Measurements from ENCODE around the gene DST.

The DST gene

DNA sequence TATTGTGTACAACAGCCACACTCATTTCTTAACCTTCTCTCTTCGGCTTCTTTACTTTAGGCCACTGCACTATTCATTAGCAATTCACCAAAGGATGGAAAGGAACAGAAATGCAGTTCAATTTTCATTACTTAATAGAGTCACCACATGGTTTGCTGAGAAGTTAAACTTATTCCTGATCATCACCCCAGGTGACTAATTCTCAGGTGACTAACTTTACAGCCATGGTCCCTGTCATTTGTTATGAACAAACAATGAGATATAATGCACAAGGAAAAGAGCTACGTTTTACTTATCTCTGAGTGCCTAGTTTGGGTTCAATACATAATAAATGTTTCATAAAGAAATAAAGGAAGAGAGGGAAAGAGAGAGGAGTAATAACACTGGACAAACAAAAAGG, 45.8 kb upstream of the DST start:
- TF ChIP-seq EZH2 (IDR thresholded peaks at IDR 0.05; ENCODE audit: borderline replicate concordance, low read length): no peak
- TF ChIP-seq, protein P1, sequence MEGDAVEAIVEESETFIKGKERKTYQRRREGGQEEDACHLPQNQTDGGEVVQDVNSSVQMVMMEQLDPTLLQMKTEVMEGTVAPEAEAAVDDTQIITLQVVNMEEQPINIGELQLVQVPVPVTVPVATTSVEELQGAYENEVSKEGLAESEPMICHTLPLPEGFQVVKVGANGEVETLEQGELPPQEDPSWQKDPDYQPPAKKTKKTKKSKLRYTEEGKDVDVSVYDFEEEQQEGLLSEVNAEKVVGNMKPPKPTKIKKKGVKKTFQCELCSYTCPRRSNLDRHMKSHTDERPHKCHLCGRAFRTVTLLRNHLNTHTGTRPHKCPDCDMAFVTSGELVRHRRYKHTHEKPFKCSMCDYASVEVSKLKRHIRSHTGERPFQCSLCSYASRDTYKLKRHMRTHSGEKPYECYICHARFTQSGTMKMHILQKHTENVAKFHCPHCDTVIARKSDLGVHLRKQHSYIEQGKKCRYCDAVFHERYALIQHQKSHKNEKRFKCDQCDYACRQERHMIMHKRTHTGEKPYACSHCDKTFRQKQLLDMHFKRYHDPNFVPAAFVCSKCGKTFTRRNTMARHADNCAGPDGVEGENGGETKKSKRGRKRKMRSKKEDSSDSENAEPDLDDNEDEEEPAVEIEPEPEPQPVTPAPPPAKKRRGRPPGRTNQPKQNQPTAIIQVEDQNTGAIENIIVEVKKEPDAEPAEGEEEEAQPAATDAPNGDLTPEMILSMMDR (IDR thresholded peaks at IDR 0.05; ENCODE audit: low read length): no peak
- H3K4me1 ChIP-seq (ENCODE audit: insufficient read depth, low read length, severe bottlenecking): no peaks in the 10 kb centered on the region
- H3K36me3 ChIP-seq (ENCODE audit: insufficient read depth, low read length): no peaks in the 10 kb centered on the region
- H3K9ac ChIP-seq (ENCODE audit: low read length): no peak overlapping the region
- H3K9me3 ChIP-seq (ENCODE audit: low read length): no peaks in the 10 kb centered on the region
- no peaks in the 10 kb centered on the region for H4K20me1 ChIP-seq (ENCODE audit: insufficient read depth, low read length)
- H3K4me2 ChIP-seq (ENCODE audit: low read length): no peak overlapping the region
- H3K4me3 ChIP-seq (ENCODE audit: low read depth, low read length, poor library complexity, severe bottlenecking): no peak overlapping the region
- H3K79me2 ChIP-seq (ENCODE audit: insufficient read depth, low read length): no peaks in the 10 kb centered on the region
- no peak overlapping the region for H2AFZ ChIP-seq (ENCODE audit: low read length)
- no peak overlapping the region for H3K27ac ChIP-seq (ENCODE audit: low read depth, low read length, poor library complexity, severe bottlenecking)
- no peaks in the 10 kb centered on the region for H3K9me2 ChIP-seq (ENCODE audit: low read depth, low read length)
- H3F3A ChIP-seq (ENCODE audit: insufficient read depth, low read length): no peaks in the 10 kb centered on the region
- H3K27me3 ChIP-seq (ENCODE audit: insufficient read depth, low read length): no peaks in the 10 kb centered on the region

DNA sequence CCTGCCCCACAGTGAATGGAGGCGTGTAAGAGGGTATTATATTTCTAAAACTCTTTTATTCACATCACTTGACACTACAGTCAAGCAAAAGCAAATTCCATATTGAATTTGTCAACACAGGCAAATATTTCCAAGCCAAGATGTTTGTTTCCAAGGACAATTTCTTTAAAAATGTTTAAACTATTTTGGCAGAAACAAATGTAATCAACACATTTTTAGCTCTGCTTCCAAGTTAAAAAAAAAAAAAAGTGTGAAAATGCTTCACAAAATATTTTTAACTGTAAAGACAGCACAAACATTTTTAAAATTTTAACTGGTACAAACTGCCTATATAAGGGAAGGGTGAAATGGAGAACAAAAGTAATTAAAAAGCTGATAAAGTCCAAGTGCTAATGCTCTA, 44.9 kb upstream of the DST start:
- Histone ChIP-seq H2AFZ (ENCODE audit: low read length) (no peak overlapping the region), H3K36me3 (ENCODE audit: insufficient read depth, low read length) (no peaks in the 10 kb centered on the region), H3K4me3 (ENCODE audit: low read depth, low read length, poor library complexity, severe bottlenecking) (no peak overlapping the region), H3K4me1 (ENCODE audit: insufficient read depth, low read length, severe bottlenecking) (no peaks in the 10 kb centered on the region), H3K79me2 (ENCODE audit: insufficient read depth, low read length) (no peaks in the 10 kb centered on the region), H3K27me3 (ENCODE audit: insufficient read depth, low read length) (no peaks in the 10 kb centered on the region), H3K4me2 (ENCODE audit: low read length) (no peak overlapping the region), H4K20me1 (ENCODE audit: insufficient read depth, low read length) (no peaks in the 10 kb centered on the region), H3K9me3 (ENCODE audit: low read length) (no peaks in the 10 kb centered on the region), H3K9me2 (ENCODE audit: low read depth, low read length) (no peaks in the 10 kb centered on the region), H3F3A (ENCODE audit: insufficient read depth, low read length) (no peaks in the 10 kb centered on the region), H3K9ac (ENCODE audit: low read length) (no peak overlapping the region), H3K27ac (ENCODE audit: low read depth, low read length, poor library complexity, severe bottlenecking) (no peak overlapping the region)
- TF ChIP-seq EZH2 (IDR thresholded peaks at IDR 0.05; ENCODE audit: borderline replicate concordance, low read length): no peak
- TF ChIP-seq, protein P1 (IDR thresholded peaks at IDR 0.05; ENCODE audit: low read length): no peak

DNA sequence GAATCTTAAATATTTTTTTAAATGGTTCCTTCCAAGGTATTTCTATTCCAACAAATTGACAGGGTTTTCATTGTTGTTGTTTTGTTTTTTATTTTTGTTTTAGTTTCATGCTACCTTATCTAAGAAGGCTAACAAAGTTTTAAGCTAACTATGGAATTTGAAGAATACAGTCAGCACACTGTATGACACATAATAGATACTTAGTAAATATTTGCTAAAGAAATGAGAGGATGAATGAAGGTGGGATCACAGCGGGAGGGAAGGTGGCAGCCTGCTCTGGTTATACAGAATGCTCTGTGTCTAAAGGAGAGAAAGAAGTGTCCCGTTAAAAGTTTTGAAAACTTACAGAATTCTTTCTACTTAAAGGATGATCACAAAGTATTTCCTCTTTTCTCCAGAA, 43.7 kb upstream of the DST start:
- Histone ChIP-seq H3K27ac (ENCODE audit: low read depth, low read length, poor library complexity, severe bottlenecking) (no peak overlapping the region), H3K4me1 (ENCODE audit: insufficient read depth, low read length, severe bottlenecking) (no peaks in the 10 kb centered on the region), H3K4me3 (ENCODE audit: low read depth, low read length, poor library complexity, severe bottlenecking) (no peak overlapping the region), H3K27me3 (ENCODE audit: insufficient read depth, low read length) (no peaks in the 10 kb centered on the region), H4K20me1 (ENCODE audit: insufficient read depth, low read length) (no peaks in the 10 kb centered on the region), H3K9me3 (ENCODE audit: low read length) (no peaks in the 10 kb centered on the region), H3K9me2 (ENCODE audit: low read depth, low read length) (no peaks in the 10 kb centered on the region), H3K36me3 (ENCODE audit: insufficient read depth, low read length) (no peaks in the 10 kb centered on the region), H3F3A (ENCODE audit: insufficient read depth, low read length) (no peaks in the 10 kb centered on the region), H3K9ac (ENCODE audit: low read length) (no peak overlapping the region), H2AFZ (ENCODE audit: low read length) (no peak overlapping the region), H3K4me2 (ENCODE audit: low read length) (no peak overlapping the region), H3K79me2 (ENCODE audit: insufficient read depth, low read length) (no peaks in the 10 kb centered on the region)
- no peak for TF ChIP-seq EZH2 (IDR thresholded peaks at IDR 0.05; ENCODE audit: borderline replicate concordance, low read length)
- TF ChIP-seq, protein P1 (IDR thresholded peaks at IDR 0.05; ENCODE audit: low read length): no peak
